Measurements from ENCODE around the gene GAN.

GAN gene

GRCh38 chr16:81435103-81435502 is 120.3 kb downstream of the GAN start:
- no peak for DNase-seq

GRCh38 chr16:81435567-81435966 is 120.8 kb downstream of the GAN start:
- DNase-seq: no peak

GRCh38 chr16:81436386-81436785 is 121.6 kb downstream of the GAN start:
- DNase-seq: no peak

DNA sequence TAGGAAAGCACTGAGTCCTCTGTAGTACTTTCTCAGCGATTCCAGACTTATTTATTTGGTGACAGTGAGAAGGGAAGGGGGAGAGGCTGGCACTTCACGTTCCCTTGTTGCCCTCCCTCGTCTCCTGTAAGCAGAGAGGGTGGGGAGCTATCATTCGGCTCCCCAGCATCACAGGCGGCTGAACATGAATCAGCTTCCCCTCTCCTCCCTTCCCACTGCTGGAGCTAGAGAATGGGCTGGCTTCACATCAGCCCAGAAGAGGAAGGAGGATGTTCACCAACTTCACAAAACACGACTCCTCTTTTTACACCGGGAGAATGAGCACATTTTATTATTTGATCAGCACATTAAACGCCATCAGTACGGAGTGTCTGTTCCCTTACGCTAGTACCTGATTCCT is 123.1 kb downstream of the GAN start:
- DNase-seq: no peak

Measured in DMS79 treated with DMSO at 0.1 percent for 48 hours (cell line).